Esophagus muscularis mucosa (tissue), 3 donors: Measurements from ENCODE around the gene GFRA3.

Experiments
- POLR2A ChIP-seq: fragments of 450-650 bp; IDR thresholded peaks from one replicate; pipeline ENCODE4 v1.6.1; 2017; ENCODE audit warnings: antibody characterized with exemption, moderate library complexity, mild to moderate bottlenecking, low read depth
- TF ChIP-seq, protein P1 (sequence below), 3 experiments: fragments of 200-600 bp in 2 of 3; fragments of 450-650 bp in 1 of 3; sonication (generic) in 2 of 3; IDR thresholded peaks; one replicate each; pipeline ENCODE4 v1.5.1; 2017 to 2019; ENCODE audit warnings: antibody characterized with exemption in 3 of 3, mild to moderate bottlenecking in 2 of 3, moderate library complexity in 1 of 3

DNA sequence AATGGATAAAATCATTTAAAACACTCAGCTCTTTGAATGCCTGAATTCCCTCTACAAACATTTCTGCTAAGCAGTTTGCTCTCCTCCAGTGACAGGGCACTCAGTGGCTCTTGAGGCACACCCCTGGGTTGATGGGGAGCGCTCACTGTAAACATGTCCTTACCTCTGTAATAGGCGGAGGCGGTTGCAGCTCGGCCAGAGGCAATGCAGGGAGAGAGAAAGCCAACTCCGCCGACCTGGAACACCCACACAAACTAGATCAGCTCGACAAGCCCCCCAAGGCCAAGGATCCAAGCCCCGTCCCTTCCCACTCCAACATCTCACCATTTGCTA lies 61.6 kb downstream of the GFRA3 start:
- TF ChIP-seq, protein P1, sequence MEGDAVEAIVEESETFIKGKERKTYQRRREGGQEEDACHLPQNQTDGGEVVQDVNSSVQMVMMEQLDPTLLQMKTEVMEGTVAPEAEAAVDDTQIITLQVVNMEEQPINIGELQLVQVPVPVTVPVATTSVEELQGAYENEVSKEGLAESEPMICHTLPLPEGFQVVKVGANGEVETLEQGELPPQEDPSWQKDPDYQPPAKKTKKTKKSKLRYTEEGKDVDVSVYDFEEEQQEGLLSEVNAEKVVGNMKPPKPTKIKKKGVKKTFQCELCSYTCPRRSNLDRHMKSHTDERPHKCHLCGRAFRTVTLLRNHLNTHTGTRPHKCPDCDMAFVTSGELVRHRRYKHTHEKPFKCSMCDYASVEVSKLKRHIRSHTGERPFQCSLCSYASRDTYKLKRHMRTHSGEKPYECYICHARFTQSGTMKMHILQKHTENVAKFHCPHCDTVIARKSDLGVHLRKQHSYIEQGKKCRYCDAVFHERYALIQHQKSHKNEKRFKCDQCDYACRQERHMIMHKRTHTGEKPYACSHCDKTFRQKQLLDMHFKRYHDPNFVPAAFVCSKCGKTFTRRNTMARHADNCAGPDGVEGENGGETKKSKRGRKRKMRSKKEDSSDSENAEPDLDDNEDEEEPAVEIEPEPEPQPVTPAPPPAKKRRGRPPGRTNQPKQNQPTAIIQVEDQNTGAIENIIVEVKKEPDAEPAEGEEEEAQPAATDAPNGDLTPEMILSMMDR (IDR thresholded peaks at IDR 0.05): no peak
- no peak for TF ChIP-seq POLR2A
